Upper lobe of left lung (tissue), 6 donors: Measurements from ENCODE around the gene PBX4. TPM values are rescaled to one million over a fixed set of nuclear protein-coding genes. Genes with fewer than 3 reads are reported as not detected.
A peak's percentile ranks its signal among the peaks of the same experiment; 100 is the strongest.

Experiments used
- ATAC-seq, 2 donors: fragments of 200-7000 bp; cut with Tn5 transposase; one replicate each; pipeline ENCODE4 v1.9.1; 2022; ENCODE audit warnings: mild to moderate bottlenecking in 2 of 2, moderate library complexity in 2 of 2; ENCODE audit not compliant: low FRiP score in 2 of 2
- DNase-seq, 2 donors: peaks; one replicate each; pipeline ENCODE4 v3.0.0-alpha.2; 2019 to 2020
- H3K27ac ChIP-seq, 4 donors: fragments of 200-600 bp; sonication (generic); one replicate each; pipeline ENCODE4 v1.5.1; 2016 to 2019
- H3K27me3 ChIP-seq, 4 donors: fragments of 200-600 bp; sonication (generic); one replicate each; pipeline ENCODE4 v1.5.1; 2017 to 2019
- H3K36me3 ChIP-seq, 4 donors: fragments of 200-600 bp; sonication (generic); one replicate each; pipeline ENCODE4 v1.5.1; 2016 to 2019
- H3K4me1 ChIP-seq, 4 donors: fragments of 200-600 bp; sonication (generic); one replicate each; pipeline ENCODE4 v1.5.1; 2018 to 2019
- H3K4me3 ChIP-seq, 4 donors: fragments of 200-600 bp; sonication (generic); one replicate each; pipeline ENCODE4 v1.5.1; 2017 to 2019; ENCODE audit warnings: mild to moderate bottlenecking in 2 of 4, moderate library complexity in 1 of 4
- H3K9me3 ChIP-seq, 4 donors: fragments of 200-600 bp; sonication (generic); one replicate each; pipeline ENCODE4 v1.5.1; 2018 to 2019
- CTCF ChIP-seq, 6 experiments: fragments of 450-650 bp in 4 of 6; fragments of 200-600 bp in 2 of 6; sonication (generic) in 2 of 6; IDR thresholded peaks; one replicate each; pipeline ENCODE4 v1.5.1; 2016 to 2019; ENCODE audit warnings: antibody characterized with exemption in 6 of 6
- EP300 ChIP-seq, 4 donors: sonication (generic); formaldehyde crosslinking; IDR thresholded peaks; one replicate each; pipeline ENCODE4 v1.5.1; 2017; ENCODE audit warnings: antibody characterized with exemption in 4 of 4, control low read depth in 2 of 4
- POLR2A ChIP-seq, 4 donors: fragments of 450-650 bp; IDR thresholded peaks; one replicate each; pipeline ENCODE4 v1.5.1; 2016 to 2017; ENCODE audit warnings: antibody characterized with exemption in 4 of 4, mild to moderate bottlenecking in 2 of 4
- POLR2AphosphoS5 ChIP-seq, 2 donors: sonication (generic); formaldehyde crosslinking; IDR thresholded peaks; one replicate each; pipeline ENCODE4 v1.5.1; 2017; ENCODE audit warnings: antibody characterized with exemption in 2 of 2
- WGBS, 2 donors: methylation state at CpG; one replicate each; pipeline ENCODE4 v1.1.5; 2017 to 2018; 5-methylcytosine and 5-hydroxymethylcytosine counted together
- total RNA-seq, 6 donors: library from RNA; depleted of rRNA in 4 of 6; stranded (reverse); fragments of >200 nt in 4 of 6; gene quantifications; one replicate each; pipeline versions ENCODE4 v1.1.0 to v1.2.1, GENCODE V29; 2016 to 2021
- donor health status: DM: no; HTN: no; CAD: no; lungs with moderate emphysema.
- donor health status: DM: no; HTN: yes; CAD: no; lungs with severe emphysema.

PBX4 gene
- total RNA-seq, 6 donors from 2014 or later = 2.0 to 30.4 (median 5.8) TPM

GRCh38 chr19:19537075-19538048 lies 81.1 kb downstream of the PBX4 start:
- Histone ChIP-seq H3K4me3 (peak overlapping the region in 3 of 4 donors; percentile 21 to 35 (median 34)), H3K36me3 (no peaks in the 10 kb centered on the region), H3K9me3 (no peaks in the 10 kb centered on the region), H3K27me3 (peaks cover 3 to 44% (median 31%) of the 10 kb centered on the region in 4 donors), H3K4me1 (peaks cover 19 to 45% (median 32%) of the 10 kb centered on the region in 4 donors), H3K27ac (no peak overlapping the region)
- 40 to 54% methylated on average over 18 to 48 of the region's 59 CpGs for WGBS, 2 donors
- DNase-seq (peak in 1 of 2 donors; percentile 82), ATAC-seq (no peak)
- TF ChIP-seq EP300 (IDR thresholded peaks at IDR 0.05) (no peak), POLR2A (IDR thresholded peaks at IDR 0.05) (no peak), CTCF (IDR thresholded peaks at IDR 0.05) (no peak), POLR2AphosphoS5 (IDR thresholded peaks at IDR 0.05) (no peak)

- H3K27ac ChIP-seq = no peak overlapping the region
- peaks cover 11 to 38% (median 27%) of the 10 kb centered on the region in 4 donors for H3K4me1 ChIP-seq
- no peak for ATAC-seq
- TF ChIP-seq EP300 (IDR thresholded peaks at IDR 0.05) = no peak
- no peak for TF ChIP-seq POLR2A (IDR thresholded peaks at IDR 0.05)
- no peak for TF ChIP-seq CTCF (IDR thresholded peaks at IDR 0.05)
- no peak for TF ChIP-seq POLR2AphosphoS5 (IDR thresholded peaks at IDR 0.05)
- 89 to 93% methylated on average over 13 to 31 of the region's 34 CpGs for whole genome bisulfite sequencing, 2 donors
- H3K27me3 ChIP-seq = peaks cover 0 to 29% (median 24%) of the 10 kb centered on the region in 4 donors
- no peaks in the 10 kb centered on the region for H3K36me3 ChIP-seq
- H3K9me3 ChIP-seq = no peaks in the 10 kb centered on the region
- peak in 1 of 2 donors; percentile 83 for DNase-seq
- H3K4me3 ChIP-seq = no peak overlapping the region
These were observed 82.9 kb downstream of the PBX4 start for GRCh38 chr19:19535311-19536191.

- WGBS, 2 donors = 67 to 77% methylated on average over 20 to 26 of the region's 27 CpGs
- Histone ChIP-seq H3K27ac (no peak overlapping the region), H3K4me1 (peaks cover 10 to 30% (median 19%) of the 10 kb centered on the region in 4 donors), H3K4me3 (no peak overlapping the region), H3K27me3 (peaks cover 0 to 21% (median 15%) of the 10 kb centered on the region in 4 donors), H3K36me3 (no peaks in the 10 kb centered on the region), H3K9me3 (no peaks in the 10 kb centered on the region)
- TF ChIP-seq EP300 (IDR thresholded peaks at IDR 0.05) (no peak), POLR2A (IDR thresholded peaks at IDR 0.05) (no peak)
- DNase-seq = peak in 1 of 2 donors; percentile 61
- no peak for ATAC-seq
These were observed 83.8 kb downstream of the PBX4 start for GRCh38 chr19:19534556-19535265.

GRCh38 chr19:19533841-19534240 lies 84.6 kb downstream of the PBX4 start:
- Histone ChIP-seq H3K4me1 (peaks cover 10 to 32% (median 19%) of the 10 kb centered on the region in 4 donors), H3K27me3 (peaks cover 0 to 17% (median 11%) of the 10 kb centered on the region in 4 donors), H3K9me3 (no peaks in the 10 kb centered on the region), H3K27ac (no peak overlapping the region), H3K4me3 (no peak overlapping the region), H3K36me3 (peaks cover 0 to 7% (median 3%) of the 10 kb centered on the region in 4 donors)
- 91 to 93% methylated on average over 6 of the region's 6 CpGs for WGBS, 2 donors
- DNase-seq = peak in 1 of 2 donors; percentile 9
- no peak for ATAC-seq
- TF ChIP-seq POLR2AphosphoS5 (IDR thresholded peaks at IDR 0.05) = no peak
- TF ChIP-seq EP300 (IDR thresholded peaks at IDR 0.05) = no peak
- no peak for TF ChIP-seq POLR2A (IDR thresholded peaks at IDR 0.05)
- no peak for TF ChIP-seq CTCF (IDR thresholded peaks at IDR 0.05)
